Tibial nerve (tissue), 3 donors: ENCODE data around the gene FER.
"Not testable (repeated sequence)": the region's sequence is repeated elsewhere in the genome, so short reads cannot be mapped to it uniquely, and the experiment has no call there.

Experiments used
- CTCF ChIP-seq, 5 experiments: fragments of 200-600 bp in 3 of 5; fragments of 450-650 bp in 2 of 5; sonication (generic) in 3 of 5; IDR thresholded peaks; one replicate each; pipeline ENCODE4 v1.5.1; 2016 to 2019; ENCODE audit warnings: antibody characterized with exemption in 5 of 5, mild to moderate bottlenecking in 3 of 5, moderate library complexity in 2 of 5
- POLR2A ChIP-seq, 2 donors: fragments of 450-650 bp; IDR thresholded peaks; one replicate each; pipeline ENCODE4 v1.6.1; 2017; ENCODE audit warnings: antibody characterized with exemption in 2 of 2, mild to moderate bottlenecking in 2 of 2, moderate library complexity in 2 of 2

- not testable (repeated sequence) for TF ChIP-seq POLR2A, CTCF (IDR thresholded peaks at IDR 0.05)
Measured at GRCh38 chr5:109050321-109050720, 302.6 kb downstream of the FER start.
